Measurements from ENCODE around the gene PDE4B.
"Not testable (repeated sequence)": the region's sequence is repeated elsewhere in the genome, so short reads cannot be mapped to it uniquely, and the experiment has no call there.

PDE4B gene

DNA sequence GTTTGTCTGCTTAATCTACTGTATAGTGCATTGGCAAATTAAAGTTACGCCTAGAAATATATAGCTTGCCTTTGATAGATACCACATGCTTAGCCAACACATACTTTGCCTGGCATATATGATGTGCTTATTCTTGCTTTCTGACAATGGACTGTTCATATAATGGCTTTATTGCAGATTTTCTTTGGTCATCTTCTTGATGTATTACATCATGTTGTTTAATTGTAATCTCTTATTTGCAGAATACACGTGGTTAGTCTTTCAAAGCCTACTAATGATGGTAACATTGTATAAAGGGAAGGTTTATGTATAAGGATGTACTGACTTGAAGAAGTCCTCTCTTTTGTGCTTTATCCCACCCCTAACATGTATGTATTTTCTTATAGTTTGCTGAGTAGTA lies 201.5 kb downstream of the PDE4B start:
- DNase-seq (ENCODE audit: low read depth), result no peak

DNA sequence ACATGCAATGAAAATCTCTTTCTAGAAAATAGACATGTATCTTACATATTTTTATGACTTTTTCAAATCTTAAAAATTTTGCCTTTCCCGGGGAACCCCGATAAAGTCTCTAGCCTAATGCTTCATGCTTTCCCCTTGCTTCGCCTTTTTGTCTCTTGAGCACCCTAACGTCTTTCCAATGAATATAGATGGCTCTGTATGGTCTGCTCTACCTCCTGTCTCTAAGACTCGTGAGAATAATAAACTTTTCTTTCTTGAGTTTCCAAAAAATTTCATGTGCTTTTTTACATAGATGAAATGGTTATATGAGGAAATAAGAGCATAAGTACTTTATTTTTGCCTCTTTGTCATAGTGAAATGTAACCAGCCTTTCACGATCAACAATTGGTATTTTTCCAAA lies 202.6 kb downstream of the PDE4B start:
- DNase-seq (ENCODE audit: low read depth), result no peak

DNA sequence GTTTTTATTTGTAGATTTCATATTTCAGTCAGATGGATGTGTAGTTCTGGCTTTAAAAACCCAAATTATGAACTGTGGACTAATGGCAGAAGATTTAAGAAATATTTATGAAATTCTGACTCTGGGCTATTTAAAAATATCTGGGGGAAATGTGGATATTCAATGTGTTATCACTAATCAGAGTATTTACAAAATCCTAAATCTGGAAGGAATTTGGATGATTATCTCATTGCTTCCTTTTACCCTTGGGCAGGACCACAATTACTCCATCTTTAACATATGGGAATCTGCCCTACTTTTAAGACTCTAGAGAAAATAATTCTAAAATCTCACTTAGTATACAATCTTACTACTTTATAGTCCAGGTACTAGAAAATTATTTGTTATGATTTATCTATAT lies 203.2 kb downstream of the PDE4B start:
- DNase-seq (ENCODE audit: low read depth), result no peak

DNA sequence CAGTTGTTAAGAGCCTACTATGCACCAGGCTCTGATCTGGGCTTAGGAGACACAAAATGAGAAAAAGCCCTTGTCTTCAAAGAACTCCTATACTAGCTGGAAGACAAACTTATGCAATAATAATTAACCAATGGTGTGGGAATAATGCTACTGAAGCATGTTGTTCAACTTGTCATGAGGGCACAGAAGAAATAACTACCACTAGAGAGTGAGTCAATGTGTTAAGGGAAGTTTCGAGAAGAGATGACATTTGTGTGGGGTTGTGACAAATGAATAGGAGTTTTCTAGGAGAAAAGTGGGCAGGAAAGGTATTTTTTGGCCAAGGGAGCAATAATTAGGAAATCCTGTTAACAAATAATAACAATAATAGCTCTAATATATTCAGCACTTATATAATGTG lies 205.0 kb downstream of the PDE4B start:
- DNase-seq (ENCODE audit: low read depth), result no peak

DNA sequence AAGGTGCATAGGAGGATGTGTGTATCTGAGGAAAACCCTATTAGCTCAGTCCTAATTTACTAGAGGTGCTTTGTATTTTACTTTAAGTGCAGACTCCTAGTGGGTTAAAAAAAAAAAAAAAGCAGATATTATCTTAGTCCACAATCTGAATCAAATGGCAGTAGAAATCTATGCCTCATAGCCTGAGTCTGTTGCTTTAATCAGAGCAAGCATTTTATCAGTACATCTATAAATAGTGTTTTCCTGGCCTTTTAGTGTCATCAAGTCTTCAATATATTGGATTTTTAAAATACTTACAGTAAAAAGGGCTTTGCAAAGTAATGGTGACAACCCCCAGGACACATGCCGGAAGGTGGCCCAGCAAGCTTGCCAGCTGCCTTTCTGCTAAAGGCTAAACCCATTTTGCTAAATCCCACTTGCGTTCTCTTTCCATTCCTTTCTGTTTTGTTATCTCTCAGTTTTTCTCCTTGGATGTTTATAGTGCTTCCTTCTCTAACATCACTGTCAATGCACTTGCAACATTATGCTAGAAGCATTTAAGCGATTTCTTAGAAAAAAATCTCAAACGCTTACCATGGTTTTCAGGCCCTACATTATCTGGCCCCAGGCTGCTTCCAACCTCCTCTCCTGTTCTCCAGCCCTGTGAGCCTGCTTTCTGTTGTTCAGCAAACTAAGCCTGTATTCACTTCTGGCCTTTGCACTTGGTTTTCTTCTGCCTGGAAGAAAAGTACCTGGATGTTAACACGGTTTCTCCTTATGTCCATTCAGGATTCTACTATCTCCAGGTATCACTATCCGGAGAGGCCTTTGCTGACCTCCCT lies 206.3 kb downstream of the PDE4B start:
- DNase-seq (ENCODE audit: low read depth), result no peak

DNA sequence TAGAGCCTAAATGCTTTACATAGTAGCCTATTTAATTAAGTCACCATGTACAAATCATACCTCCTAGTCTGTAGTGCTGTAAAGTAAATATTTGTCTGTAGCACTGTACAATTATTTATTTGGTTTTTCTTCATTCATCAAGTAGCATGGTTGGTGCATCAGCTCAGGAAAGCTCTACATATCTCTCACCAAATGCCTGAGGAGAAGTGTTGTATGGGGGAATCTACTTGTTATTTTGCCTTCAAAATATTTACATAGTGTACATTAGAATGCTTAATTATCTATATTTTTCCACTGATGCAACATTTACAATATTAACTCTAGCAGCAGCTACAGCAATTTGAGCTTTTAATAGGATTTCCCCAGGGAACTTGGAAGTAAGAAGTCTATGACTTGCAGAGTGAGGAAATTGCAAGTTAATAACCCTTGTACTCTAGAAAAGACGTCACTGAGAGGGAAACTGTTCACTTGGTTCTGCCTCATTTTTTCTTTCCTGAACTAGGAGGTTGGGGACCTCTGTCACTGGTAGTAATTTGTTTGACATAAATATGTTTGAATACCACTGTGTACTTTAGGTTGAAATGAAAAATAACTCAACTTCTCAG lies 207.4 kb downstream of the PDE4B start:
- no peak for DNase-seq (ENCODE audit: low read depth)

DNA sequence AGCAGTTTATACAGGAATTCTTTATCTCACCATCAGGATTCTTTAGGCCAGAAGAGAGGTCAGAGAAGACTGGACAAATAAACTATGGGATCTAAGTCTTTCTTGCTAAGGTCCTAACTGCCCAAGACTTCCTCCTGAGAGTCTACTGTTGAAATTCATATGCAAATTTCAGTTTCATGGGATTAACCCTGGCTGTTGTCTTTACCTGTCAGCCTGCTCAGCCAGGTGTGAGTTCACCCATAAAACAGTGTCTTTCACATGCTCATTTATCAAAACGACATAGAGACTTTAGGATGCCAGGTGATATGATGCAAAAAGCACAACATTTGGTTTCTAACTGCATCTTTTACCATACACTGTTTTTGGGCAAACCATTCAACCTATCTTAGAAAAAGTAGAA lies 211.0 kb downstream of the PDE4B start:
- DNase-seq (ENCODE audit: low read depth), result no peak

DNA sequence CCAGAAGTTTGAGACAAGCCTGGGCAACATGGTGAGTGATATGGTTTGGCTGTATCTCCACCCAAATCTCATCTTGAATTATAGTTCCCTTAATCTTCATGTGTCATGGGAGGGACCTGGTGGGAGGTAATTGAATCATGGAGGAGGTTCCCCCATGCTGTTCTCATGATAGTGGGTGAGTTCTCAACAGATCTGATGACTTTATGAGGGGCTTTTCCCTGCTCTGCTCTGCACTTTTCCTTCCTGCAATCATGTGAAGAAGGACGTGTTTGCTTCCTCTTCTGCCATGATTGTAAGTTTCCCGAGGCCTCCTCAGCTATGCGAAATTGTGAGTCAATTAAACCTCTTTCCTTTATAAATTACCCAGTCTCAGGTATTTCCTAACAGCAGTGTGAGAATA lies 213.8 kb downstream of the PDE4B start:
- not testable (repeated sequence) for DNase-seq (ENCODE audit: low read depth)

DNA sequence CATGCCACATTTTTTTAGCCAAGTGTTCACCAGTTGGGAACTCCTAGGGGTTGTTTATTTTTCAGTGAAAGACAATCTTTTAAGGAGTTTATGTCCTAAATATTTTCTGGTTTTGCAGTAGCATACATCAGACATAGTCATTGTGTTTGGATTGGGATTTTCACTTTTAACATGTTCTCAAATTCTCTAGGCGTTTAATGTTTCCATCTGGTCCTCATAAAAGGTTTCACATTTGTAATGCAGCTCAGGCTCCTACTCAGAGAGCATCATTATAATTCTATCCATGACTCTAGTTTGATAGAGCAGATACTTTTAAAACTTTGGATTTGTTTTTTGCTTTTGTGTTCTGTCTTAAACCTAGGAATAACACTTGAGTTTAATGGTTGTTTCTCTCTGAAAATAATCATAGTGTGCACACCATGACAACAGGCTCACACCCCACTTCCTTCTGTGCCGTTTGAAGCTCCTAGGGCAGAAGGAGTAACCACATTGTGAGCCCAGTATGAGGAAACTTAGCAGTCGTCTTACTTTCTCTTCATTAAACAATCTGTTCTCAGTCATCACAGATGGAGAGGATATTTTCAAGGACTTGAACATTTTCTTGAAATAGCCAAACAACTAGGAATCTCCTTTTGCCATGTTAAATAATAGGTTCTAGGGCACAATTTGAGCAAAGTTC lies 219.6 kb downstream of the PDE4B start:
- DNase-seq (ENCODE audit: low read depth), result no peak

DNA sequence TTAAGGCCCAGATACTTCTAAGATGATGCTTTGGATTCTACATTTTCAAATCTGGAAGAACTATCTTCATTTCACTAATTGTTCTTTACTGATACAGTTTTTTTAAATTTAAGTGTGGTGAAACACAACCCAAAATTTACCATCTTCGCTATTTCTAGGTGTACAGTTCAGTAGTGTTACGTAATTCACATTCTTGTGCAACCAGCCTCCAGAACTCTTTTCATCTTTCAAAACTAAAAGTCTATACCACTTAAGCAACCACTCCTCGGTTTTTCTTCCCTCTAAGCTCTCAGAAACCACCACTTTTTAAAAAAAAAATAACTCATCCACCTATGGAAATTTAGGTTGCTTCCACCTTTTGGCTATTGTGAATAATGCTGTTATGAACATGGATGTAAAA lies 220.7 kb downstream of the PDE4B start:
- no peak for DNase-seq (ENCODE audit: low read depth)

DNA sequence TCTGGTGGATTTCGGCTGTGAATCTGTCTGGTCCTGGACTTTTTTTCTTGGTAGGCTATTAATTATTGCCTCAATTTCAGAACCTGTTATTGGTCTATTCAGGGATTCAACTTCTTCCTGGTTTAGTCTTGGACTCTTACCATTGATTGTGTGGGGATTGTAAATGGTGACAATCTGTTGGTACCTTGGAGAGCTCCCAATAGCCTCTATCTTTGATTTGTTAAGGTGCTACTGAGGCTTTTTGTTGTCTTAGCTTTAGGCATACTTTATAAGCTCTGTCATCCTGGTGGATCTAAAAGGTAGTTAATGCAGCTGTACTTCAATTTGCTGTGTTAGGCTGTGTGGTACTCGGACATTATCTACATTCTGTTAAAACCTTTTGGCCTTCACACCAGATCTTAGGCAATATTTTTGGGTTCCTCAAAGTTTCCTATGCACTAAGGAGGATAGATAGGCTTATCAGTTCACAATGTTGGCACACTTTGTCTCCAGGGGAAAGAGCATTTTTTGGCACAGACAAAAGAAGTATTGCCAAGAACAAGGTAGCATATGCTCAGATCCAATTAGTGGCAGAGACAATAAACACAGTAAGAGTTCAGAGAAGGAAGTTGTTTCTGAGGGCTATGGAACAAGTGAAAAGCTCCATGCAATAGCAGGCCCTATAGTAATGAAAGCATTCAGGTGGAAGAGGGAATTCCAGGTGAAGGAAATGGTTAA lies 230.4 kb downstream of the PDE4B start:
- no peak for DNase-seq (ENCODE audit: low read depth)

DNA sequence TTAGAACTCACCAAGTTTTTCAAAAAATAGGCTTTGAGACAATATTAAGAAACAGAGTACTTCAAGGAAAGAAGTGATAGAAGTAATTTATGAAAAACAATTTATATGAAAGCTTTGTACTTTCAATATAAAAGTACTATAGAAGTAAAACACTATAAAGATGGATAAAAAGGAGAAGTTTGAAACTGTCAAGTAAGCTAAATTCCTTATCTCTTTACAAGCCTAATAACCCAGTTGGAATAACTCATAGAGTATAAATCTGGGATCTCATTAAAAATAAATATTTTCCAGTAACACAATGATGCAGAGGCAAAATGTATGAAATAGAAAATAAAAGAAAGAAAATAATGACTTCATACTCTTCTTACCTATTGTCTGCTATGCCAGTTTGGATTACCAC lies 232.5 kb downstream of the PDE4B start:
- DNase-seq (ENCODE audit: low read depth), result no peak

DNA sequence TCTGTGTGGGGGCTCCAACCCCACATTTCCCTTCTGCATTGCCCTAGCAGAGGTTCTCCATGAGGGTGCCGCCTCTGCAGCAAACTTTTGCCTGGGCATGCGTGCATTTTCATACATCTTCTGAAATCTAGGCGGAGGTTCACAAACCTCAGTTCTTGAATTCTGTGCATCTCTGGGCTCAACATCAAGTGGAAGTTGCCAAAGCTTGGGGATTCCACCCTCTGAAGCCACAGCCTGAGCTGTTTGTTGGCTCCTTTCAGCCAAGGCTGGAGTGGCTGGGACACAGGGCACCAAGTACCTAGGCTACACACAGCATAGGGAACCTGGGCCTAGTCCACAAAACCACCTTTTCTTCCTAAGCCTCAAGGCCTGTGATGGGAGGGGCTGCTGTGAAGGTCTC lies 235.3 kb downstream of the PDE4B start:
- DNase-seq (ENCODE audit: low read depth), result no peak

DNA sequence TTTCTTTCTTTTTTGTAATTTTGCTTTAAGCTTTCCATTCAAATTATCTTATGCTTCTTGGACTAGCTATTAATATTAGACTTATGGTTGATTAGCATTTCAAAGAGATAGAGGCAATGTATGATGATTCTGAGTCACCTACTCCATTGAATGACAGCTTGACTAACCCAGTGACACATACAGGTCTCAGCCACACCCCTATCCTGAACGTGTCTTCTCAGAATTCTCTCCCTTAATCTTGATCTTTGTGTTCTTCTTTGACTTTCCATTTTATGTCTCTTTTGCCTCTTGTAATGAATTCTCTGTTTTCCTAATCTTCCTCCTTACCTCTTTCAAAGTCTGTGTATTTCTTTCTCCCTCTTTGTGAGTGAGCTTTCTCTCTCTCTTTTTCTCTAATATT lies 241.1 kb downstream of the PDE4B start:
- DNase-seq (ENCODE audit: low read depth), result no peak

DNA sequence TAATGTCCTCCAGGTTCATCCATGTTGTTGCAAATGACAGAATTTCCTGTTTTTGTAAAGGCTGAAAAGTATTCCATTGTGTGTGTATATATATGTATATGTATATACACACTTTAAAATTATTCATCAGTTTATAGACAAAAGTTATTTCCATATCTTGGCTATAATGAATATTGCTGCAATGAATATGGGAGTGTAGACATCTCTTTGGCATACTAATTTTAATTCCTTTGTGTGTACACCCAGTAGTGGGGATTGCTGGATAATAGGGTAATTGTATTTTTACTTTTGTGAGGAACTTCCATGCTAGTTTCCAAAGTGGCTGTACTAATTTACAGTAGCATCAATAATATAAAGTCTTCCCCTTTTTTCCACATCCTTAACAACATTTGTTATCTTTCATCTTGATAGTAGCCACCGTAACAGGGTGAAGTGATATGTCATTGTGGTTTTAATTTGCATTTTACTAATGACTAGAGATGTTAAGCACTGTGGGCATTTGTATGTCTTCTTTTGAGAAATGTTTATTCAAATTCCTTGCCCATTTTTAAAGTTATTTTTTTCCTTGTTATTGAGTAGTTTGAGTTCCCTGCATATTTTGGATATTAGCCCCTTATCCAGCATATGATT lies 243.0 kb downstream of the PDE4B start:
- no peak for DNase-seq (ENCODE audit: low read depth)

DNA sequence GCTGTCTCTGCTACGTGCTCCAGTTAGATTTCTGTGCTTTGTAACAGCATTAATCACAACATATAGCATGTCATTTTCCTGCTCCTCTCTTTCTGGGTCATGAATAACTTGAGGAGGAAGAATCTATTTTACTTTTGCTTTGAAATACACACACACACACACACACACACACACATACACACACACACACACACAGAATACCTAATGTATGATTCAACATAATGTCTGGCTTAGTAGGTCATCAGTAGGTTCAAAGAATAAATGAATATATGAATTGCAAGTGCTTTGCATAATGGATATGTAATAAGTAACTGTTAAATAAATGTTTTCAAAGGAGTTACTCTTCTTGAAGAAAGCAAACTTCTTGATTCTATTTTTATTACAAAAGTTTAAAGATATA lies 249.0 kb downstream of the PDE4B start:
- DNase-seq (ENCODE audit: low read depth), result no peak

DNA sequence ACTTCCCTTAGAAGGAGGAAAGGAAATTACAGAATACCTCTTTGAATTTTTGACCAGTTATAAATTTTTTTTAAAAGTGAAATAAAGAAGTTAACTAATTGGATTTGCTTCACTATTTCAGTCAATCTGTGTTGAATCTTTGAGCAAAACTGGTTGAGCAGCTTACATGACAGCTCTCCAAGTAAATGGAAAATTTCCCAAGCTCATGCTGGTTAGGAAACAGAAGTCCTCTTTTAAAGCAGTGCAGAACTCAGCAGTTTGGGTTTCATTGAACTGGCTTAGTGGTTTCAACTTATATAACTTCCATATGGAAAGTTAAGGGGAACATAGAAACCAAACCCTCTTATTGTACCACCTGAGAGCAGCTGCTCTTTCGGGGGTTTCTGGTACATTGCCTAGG lies 250.5 kb downstream of the PDE4B start:
- no peak for DNase-seq (ENCODE audit: low read depth)

DNA sequence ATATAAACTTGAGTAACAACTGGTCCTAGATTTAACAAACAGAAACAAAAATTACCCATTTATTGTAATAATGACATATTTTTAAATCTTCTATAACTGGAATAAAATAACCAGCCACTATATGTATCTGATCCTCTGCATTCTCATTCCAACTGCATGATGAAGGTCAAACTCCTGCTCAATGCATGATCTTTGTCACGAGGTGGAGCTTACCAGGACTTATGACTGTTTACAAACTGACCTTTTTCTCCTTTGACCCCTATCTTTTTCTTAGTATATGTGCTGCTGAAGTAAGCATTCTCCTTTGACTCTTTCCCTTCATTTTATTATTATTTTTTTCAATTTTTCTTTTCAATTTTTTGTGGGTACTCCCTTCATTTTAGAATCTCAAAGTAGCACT lies 252.2 kb downstream of the PDE4B start:
- DNase-seq (ENCODE audit: low read depth), result no peak

DNA sequence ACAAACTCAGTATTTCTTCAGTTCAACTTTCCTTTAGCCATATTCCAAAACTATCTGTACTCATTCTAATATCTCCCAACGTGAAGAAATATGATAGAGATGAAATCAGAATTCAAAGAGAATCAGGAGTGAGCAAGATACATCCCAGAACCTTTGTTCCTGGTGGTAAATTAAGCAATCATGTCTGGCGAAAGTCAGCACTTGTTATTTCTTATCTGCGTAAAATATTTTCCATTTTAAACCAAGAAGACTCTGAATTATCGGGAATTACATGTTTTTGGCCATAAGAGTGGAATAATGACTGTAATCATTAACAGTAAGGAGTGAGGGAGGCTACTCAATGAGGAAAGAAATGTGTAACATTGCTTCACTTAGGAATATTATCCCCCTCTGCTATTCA lies 253.7 kb downstream of the PDE4B start:
- DNase-seq (ENCODE audit: low read depth), result no peak

DNA sequence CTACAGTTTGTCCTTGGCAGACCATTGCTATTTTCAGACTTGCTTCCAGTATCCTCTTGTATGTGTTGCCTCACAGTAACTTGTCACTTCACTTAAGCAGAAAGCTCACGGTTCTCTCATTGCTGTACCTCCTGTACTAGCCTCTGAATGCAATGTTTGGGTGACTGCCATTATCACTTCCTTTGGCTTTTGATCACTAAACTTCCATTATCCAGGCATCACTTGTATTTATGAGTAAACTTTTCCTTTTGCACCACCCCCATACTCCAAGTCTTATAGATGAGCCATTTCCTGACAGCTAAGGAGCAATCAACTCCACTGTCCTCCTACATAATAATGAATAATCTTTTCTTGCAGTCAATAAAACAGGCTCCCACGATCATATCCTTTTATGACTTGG lies 255.3 kb downstream of the PDE4B start:
- no peak for DNase-seq (ENCODE audit: low read depth)

DNA sequence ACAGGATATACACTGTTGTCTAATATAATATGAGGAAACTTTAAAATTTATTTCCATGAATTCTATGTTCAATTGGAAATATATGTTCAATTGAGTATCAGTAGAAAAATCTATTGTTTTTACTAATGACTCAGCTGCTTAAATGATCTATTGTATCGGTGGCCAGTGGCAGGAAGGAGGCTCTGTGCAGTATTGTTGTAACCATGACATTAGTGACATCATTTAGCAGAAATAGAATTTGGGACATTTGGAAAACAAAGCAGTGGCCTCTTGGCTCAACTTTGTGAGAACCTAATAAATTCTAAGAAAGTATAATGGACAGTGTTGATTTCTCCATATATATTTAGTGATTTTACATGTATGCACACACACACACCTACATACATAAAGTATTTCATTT lies 257.4 kb downstream of the PDE4B start:
- no peak for DNase-seq (ENCODE audit: low read depth)

DNA sequence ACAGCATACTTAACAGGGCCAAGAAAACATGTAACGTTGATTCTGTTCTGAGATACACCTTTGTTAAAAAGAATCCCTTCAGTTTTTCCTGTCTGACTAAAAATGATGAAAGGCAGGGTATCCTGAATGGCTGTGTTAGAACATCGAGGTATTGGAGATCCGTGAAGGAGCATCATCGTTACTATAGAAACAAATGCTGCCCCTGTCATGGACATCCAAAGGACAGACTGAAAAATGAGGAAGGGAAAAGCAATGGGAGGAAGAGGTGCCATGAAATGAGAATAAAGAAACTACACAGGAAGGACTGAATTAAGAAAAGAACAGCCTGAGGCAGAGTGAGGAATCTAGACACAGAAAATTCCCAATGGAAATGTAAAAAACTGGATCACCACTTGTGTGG lies 257.9 kb downstream of the PDE4B start:
- DNase-seq (ENCODE audit: low read depth), result no peak
